ENCODE measurements around the gene CD248.

DNA sequence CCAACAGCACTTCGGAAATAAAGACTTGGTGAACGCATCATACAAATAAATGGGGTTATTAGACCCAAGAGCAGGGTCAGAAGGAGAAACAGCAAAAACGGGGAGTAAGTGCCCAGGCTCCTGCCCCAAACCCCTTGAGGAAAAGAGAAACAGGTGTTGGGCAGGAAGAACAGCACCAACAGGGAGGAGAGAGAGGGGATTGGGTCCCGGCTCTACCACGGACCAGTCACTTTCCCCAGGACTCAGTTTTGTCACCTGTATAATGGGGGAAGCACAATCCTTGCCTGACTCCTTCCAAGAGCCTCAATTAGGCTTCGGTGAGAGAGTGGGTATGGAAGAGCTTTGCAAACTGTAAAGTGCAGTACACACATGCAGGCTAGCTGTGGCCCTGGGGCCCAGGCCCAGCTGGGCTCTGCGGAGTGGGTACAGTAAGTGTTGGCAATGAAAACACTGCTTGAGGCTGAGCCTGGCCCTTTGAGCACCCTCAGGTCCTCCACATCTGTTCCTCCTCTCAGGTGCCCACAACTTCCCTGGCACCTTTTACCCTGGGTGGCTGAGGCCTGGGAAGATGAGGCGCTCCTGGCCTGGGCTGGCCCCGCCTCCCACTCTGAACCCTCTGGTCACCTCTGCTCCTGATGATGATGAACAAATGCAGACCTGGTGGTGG lies 45.8 kb upstream of the CD248 start:
- no peak for TF ChIP-seq EZH2 (IDR thresholded peaks at IDR 0.05; ENCODE audit: low read depth)
- TF ChIP-seq, protein P1, sequence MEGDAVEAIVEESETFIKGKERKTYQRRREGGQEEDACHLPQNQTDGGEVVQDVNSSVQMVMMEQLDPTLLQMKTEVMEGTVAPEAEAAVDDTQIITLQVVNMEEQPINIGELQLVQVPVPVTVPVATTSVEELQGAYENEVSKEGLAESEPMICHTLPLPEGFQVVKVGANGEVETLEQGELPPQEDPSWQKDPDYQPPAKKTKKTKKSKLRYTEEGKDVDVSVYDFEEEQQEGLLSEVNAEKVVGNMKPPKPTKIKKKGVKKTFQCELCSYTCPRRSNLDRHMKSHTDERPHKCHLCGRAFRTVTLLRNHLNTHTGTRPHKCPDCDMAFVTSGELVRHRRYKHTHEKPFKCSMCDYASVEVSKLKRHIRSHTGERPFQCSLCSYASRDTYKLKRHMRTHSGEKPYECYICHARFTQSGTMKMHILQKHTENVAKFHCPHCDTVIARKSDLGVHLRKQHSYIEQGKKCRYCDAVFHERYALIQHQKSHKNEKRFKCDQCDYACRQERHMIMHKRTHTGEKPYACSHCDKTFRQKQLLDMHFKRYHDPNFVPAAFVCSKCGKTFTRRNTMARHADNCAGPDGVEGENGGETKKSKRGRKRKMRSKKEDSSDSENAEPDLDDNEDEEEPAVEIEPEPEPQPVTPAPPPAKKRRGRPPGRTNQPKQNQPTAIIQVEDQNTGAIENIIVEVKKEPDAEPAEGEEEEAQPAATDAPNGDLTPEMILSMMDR (conservative IDR thresholded peaks at IDR 0.05) = no peak
